Colonic mucosa (tissue), 4 donors: ENCODE results near the gene PEDS1. TPM values are rescaled to one million over a fixed set of nuclear protein-coding genes. Genes with fewer than 3 reads are reported as not detected.

Experiments used
- DNase-seq: peaks from one replicate; pipeline ENCODE4 v3.0.0-alpha.2; 2020
- H3K27ac ChIP-seq: fragments of 200-600 bp; one replicate; pipeline ENCODE4 v1.8.0; 2021
- H3K27me3 ChIP-seq: fragments of 200-600 bp; one replicate; pipeline ENCODE4 v1.8.0; 2021
- H3K36me3 ChIP-seq: fragments of 200-600 bp; one replicate; pipeline ENCODE4 v1.8.0; 2021
- H3K4me1 ChIP-seq: fragments of 200-600 bp; one replicate; pipeline ENCODE4 v1.8.0; 2021; ENCODE audit warnings: mild to moderate bottlenecking
- H3K4me3 ChIP-seq: fragments of 200-600 bp; one replicate; pipeline ENCODE4 v1.8.0; 2021
- H3K9ac ChIP-seq, 2 donors: one replicate each; pipeline ENCODE4 v1.7.0; 2013; ENCODE audit warnings: control low read depth in 2 of 2, low read depth in 2 of 2, low read length in 2 of 2
- H3K9me3 ChIP-seq: fragments of 200-600 bp; one replicate; pipeline ENCODE4 v1.8.0; 2021
- CTCF ChIP-seq: fragments of 200-600 bp; IDR thresholded peaks from one replicate; pipeline ENCODE4 v1.8.0; 2022; ENCODE audit warnings: antibody characterized with exemption, mild to moderate bottlenecking
- intact Hi-C: fragments of 100-400 bp; cut with DNase I; formaldehyde crosslinking; loops from one replicate; pipeline ENCODE4 v1.14.1; 2022
- total RNA-seq, 2 donors: library from RNA; stranded (reverse); fragmentation: NEBNext Ultra II Directional in 1 of 2; extraction: Animal tissue kit (Norgen Biotek cat#: 25700) in 1 of 2; gene quantifications; one replicate each; pipeline ENCODE4 v1.2.1, GENCODE V29; 2021
- donor health status: healthy.
- donor health status: DM: no; HTN: no; CAD: no.
- donor health status: DM: no; HTN: no; CAD: no.

PEDS1 gene
- total RNA-seq, 2 donors from 2014 or later = 23.1 to 29.1 TPM

- H3K27me3 ChIP-seq = no peaks in the 10 kb centered on the region
- no peaks in the 10 kb centered on the region for H3K36me3 ChIP-seq
- intact Hi-C loops = no loop called here
- H3K4me1 ChIP-seq = peaks cover 4% of the 10 kb centered on the region
- H3K27ac ChIP-seq = no peak overlapping the region
- no peaks in the 10 kb centered on the region for H3K9me3 ChIP-seq
- no peak for TF ChIP-seq CTCF
- H3K9ac ChIP-seq = no peak overlapping the region
- H3K4me3 ChIP-seq = no peak overlapping the region
- no peak for DNase-seq
Measured at GRCh38 chr20:50142812-50143211, 10.7 kb downstream of the PEDS1 start.

GRCh38 chr20:50141811-50142561 lies 11.5 kb downstream of the PEDS1 start:
- Histone ChIP-seq H3K4me1 (peaks cover 4% of the 10 kb centered on the region), H3K27ac (no peak overlapping the region), H3K36me3 (no peaks in the 10 kb centered on the region)

GRCh38 chr20:50141018-50141675 lies 12.4 kb downstream of the PEDS1 start:
- no peak for DNase-seq
- Histone ChIP-seq H3K9ac (no peak overlapping the region), H3K27ac (no peak overlapping the region), H3K27me3 (no peaks in the 10 kb centered on the region), H3K9me3 (no peaks in the 10 kb centered on the region), H3K4me1 (no peaks in the 10 kb centered on the region), H3K4me3 (no peak overlapping the region), H3K36me3 (no peaks in the 10 kb centered on the region)
- intact Hi-C loops = no loop called here
- TF ChIP-seq CTCF = no peak

More at GRCh38 chr20:50141811-50142561, 11.5 kb downstream of the PEDS1 start:
- H3K4me3 ChIP-seq = no peak overlapping the region
- no peaks in the 10 kb centered on the region for H3K9me3 ChIP-seq
- H3K27me3 ChIP-seq = no peaks in the 10 kb centered on the region
- no peak for TF ChIP-seq CTCF
- no peak for DNase-seq
- H3K9ac ChIP-seq = no peak overlapping the region
- intact Hi-C loops = no loop called here

- no peak for DNase-seq
- H3K36me3 ChIP-seq = no peaks in the 10 kb centered on the region
- no peaks in the 10 kb centered on the region for H3K27me3 ChIP-seq
- intact Hi-C loops = no loop called here
- H3K4me1 ChIP-seq = no peaks in the 10 kb centered on the region
- H3K4me3 ChIP-seq = no peak overlapping the region
- no peak for TF ChIP-seq CTCF
- H3K27ac ChIP-seq = no peak overlapping the region
- H3K9me3 ChIP-seq = no peaks in the 10 kb centered on the region
- no peak overlapping the region for H3K9ac ChIP-seq
Measured at GRCh38 chr20:50140339-50140859, 13.1 kb downstream of the PEDS1 start.

- no peak for DNase-seq
- no peak for TF ChIP-seq CTCF
- no peak overlapping the region for H3K27ac ChIP-seq
Measured at GRCh38 chr20:50138479-50139393, 14.8 kb downstream of the PEDS1 start.

More at GRCh38 chr20:50138479-50139393, 14.8 kb downstream of the PEDS1 start:
- no peaks in the 10 kb centered on the region for H3K4me1 ChIP-seq
- H3K36me3 ChIP-seq = no peaks in the 10 kb centered on the region
- intact Hi-C loops = no loop called here
- no peaks in the 10 kb centered on the region for H3K27me3 ChIP-seq
- no peak overlapping the region for H3K9ac ChIP-seq
- no peaks in the 10 kb centered on the region for H3K9me3 ChIP-seq
- H3K4me3 ChIP-seq = no peak overlapping the region
